Stimulated activated CD4-positive, alpha-beta T cell treated with anti-CD3 and anti-CD28 coated beads, Interleukin-15, amount 100 ng/mL, for 24 hours (primary cell): ENCODE data around the gene TBL2.
"Not testable (repeated sequence)": the region's sequence is repeated elsewhere in the genome, so short reads cannot be mapped to it uniquely, and the experiment has no call there.

Experiments
- DNase-seq: peaks from one replicate; pipeline ENCODE4 v3.0.0-alpha.2; 2020

The TBL2 gene

DNA sequence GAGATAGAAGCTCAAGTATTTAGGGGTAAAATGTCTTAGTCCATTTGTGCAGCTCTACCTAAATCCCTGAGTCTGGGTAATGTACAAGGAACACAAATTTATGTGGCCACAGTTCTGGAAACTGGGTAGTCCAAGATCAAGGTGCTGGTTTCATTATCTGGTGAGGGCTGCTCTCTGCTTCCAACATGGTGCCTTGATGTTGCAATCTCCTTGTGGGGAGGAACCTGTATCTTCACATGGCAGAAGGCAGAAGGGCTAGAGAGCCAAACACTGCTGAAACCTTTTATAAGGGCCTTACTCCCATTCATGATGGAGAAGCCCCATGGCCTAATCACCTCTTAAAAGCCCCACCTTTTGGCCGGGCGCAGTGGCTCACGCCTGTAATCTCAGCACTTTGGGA lies 47.6 kb downstream of the TBL2 start:
- no peak for DNase-seq

DNA sequence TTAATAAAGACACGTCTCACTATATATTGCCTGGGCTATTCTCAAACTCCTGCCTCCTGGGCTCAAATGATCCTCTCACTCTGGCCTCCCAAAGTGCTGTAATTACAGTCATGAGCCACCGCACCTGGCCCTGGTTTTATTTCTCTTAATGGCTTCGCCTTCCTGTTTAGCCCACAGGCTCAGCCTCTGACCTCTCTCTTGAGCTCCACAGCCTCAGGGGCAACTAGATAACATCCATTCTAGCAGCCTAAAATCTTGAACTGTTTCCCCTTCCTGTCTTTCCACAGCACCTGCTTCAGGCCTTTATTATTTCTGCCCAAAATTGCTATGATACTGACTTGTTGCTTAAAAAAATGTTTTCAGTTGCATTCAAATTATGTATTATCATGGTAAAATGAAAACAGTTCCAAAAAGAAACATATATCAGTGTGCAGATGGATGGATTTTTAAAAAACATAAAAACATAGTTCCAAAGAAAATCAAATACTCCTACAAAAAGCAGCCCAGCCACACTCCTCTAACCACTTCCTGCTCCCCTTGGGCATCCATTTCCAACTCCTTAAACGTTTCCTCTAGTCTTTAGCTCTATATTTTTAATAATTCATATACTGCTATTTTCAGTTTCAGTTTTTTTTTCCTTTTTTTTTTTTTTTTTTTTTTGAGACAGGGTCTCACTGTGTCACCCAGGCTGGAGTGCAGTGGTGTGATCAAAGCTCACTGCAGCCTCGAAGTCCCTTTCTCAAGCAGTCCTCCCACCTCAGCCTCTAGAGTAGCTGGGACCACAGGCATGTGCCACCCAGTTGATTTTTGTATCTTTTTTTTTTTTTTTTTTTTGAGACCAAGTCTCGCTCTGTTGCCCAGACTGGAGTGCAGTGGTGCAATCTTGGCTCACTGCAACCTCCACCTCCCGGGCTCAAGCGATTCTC lies 51.2 kb downstream of the TBL2 start:
- DNase-seq, result no peak

DNA sequence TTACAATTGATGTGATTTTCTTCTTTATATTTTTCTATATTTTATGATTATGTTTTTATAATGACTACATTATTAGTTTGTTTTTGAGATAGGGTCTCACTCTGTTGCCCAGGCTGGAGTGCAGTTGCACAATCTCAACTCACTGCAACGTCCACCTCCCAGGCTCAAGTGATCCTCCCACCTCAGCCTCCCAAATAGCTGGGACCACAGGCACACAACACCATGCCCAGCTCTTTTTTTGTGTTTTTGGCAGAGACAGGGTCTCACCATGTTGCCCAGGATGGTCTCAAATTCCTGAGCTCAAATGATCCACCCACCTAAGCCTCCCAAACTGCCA lies 52.3 kb downstream of the TBL2 start:
- DNase-seq, result not testable (repeated sequence)

DNA sequence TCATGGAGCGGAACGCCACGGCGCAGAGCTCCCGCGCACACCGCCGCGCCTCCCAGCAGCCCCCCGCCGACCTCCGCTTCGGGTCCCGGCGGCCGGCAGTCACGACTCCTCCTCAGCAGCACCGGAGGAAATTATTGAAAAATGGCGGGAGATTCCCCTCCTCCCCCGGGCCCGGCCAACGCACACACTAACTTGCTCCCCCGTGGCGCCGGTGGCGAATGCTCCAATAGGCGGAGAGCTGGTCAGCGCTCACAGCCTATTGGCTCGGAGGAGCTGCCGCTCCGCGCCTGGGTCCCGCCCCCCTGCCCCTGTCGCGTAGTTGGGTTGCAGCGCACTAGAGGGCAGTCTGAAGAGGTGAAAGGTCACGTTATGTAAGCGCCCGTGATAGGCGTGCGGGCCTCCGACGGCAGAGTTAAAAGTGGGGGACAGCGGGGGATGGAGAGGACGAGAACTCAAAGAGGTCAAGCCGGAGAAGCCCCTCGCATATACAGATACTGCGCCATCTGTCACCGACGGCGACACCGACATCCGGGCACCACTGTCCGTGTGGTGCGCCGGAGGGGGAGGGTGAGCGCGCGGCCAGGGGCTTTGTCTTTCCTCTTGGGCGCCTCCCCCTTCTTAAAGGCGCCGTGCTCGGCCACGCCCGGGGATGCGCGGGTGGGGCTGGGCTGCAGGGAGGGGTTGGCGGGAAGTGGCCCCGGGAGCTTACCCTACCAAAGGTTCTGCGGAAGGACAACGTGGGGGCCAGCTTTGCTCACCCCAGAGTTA lies 56.1 kb downstream of the TBL2 start, which contains the start of gene BAZ1B:
TSS of gene BAZ1B (minus strand) at position 189 of the 768 bp plus-strand sequence. CDS start 360 bp downstream, outside the sequence.
- peak; percentile 98 for DNase-seq

DNA sequence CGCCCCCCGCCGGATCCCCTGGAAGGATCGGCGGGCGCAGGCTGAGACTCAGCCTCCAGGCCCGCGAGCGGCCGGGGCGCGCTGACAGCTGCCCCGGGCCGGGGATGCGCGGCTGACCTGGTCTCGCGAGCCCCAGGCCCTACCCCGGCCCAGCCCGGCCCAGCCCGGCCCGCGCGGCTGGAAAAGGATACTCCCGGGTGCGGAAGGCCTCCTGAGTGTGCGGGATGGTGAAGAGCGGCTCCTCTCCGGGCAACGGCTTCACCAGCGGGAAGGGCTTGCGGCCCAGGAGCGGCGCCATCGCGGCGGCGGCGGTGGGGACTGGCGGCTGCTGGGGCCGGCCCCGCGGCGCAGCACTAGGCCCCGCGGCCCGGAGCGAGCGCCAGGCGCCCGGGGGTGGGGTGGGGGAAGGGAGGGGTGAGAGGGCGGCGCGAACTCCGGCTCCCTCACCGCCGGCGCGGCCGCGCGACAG lies 56.7 kb downstream of the TBL2 start:
- no peak for DNase-seq

DNA sequence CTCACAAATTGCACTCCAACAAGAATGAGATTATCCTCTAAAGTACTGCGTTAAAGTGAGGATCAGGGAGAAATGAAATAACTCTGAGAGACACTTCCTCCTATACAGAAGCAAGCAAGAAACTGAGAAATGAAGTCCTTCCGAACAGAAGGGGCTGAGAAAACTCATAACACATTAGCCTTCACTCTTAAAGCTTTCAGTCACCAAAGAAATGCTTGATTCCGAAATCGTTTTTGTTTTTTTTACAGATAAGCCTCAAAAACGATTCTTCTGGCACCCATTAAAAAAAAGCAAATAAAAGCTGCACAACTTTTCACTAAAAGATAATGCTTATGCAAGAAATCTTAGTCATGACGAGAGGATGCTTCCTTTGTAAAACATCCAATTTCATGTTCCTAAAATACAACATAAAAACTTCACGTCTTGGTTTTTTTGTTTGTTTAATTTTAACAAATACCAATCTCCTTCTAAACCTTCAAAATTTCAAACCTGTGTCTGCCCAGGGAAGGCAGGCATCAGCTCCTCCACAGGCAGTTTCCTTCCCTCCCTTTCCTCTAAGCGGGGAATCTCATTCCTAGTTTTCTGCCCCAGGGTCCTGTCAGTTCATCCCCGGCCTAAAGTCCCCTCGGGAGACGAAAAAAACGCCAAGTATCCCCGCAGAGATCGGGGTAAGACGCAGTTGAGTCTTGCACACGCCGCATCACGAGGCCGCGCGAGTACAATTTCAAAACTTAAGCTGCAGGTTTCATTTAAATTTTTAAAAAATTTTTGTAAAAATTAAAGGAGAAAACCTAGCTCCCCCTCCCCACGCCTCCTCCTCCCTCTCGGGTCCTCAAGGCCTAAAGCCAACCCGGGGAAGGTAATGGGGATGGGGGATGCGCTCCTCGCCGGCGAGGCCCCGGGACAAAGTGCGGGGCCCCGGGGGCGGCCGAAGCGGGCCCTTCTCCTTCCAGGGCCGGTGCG lies 57.4 kb downstream of the TBL2 start:
- DNase-seq, result no peak

DNA sequence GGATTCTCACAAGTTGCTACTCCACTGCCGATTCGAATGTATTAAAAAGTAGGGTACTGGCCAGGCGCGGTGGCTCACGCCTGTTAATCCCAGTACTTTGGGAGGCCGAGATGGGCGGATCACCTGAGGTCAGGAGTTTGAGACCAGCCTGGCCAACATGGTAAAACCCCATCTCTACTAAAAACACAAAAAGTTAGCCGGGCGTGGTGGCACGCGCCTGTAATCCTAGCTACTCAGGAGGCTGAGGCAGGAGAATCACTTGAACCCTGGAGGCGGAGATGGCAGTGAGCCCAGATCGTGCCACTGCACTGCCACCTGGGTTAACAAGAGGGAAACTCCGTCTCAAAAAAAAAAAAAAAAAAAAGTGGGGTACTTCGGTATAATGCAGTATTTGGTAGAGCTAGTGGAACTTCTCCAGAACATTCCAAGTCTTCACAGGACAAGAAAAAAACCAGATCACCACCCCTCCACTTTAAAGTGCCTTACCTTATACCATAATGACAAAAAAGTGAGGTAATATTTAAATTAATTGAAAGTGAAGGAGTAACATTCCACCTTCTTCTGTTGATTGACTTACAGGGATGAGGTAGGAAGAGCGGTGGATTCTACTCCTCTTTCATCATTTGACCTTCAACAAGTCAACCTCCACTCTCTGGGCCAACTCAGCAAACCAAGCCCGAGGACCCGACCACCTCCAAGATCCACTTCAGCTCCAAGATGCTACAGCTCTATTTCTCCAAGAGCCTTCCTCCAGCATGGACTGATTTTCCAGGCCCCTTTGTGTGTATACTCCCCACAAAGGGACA lies 58.3 kb downstream of the TBL2 start:
- peak; percentile 36 for DNase-seq

DNA sequence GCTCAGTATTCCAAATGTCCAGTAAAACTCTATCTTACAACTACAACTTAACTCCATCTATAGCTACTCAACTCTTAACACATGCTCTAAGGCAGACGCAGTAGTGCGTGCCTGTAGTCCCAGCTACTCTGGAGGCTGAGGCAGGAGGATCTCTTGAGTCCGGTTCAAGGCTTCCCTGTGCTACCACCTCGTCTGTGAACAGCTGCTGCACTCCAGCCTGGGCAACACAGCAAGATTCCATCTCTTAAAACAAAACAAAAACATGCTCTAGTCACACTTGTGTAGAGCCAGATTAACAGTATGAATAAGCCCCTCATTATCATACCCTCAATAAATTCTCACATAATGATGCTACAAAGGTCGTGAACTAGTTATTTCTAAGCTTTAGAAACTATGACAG lies 59.9 kb downstream of the TBL2 start:
- no peak for DNase-seq
